NCI-H524 (cell line): ENCODE data around the gene ROMO1.

Experiments
- DNase-seq, 2 experiments: peaks; one replicate each; lab custom pipeline; 2025; lab: John Stamatoyannopoulos, UW

Gene ROMO1

DNA sequence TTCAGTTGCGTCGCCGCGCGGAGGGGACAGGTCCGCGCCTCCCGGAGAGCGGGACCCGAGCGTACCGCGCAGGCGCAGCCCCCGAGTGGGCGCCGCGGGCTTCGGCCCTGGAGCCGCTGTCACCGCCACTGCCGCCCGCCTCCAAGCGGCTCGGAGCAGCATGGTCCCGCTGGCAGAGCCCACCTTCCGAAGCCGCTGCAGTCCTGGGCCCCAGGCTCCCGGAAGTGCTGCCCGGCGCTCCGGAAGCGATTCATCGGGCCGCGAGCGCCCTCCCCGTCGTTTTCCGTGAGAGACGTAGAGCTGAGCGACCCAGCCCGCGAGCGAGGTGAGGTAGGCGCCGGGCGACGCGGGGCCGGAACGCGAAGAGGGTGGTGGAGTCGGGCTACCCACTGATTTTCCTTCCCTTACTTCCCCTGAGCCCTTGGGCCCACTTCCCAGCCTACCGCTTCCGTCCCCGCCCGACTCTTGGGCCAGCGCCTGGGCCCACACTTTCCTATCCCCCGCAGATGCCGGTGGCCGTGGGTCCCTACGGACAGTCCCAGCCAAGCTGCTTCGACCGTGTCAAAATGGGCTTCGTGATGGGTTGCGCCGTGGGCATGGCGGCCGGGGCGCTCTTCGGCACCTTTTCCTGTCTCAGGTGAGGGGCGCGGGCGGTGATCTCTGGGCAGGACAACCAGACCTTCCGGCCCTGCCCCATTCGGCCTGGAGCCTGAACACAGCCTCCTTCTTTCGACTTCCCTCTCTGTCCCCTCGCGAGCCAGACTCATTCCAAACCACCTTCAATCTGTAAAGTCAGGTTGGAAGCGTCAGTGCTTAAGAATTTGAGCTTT is at the start of gene ROMO1, which contains the start of gene NFS1:
ROMO1 (plus strand) TSS at position 279 of the 830 bp plus-strand sequence; CDS start at position 507, 228 bp downstream.
NFS1 (minus strand) TSS at position 226 of the 830 bp plus-strand sequence; CDS start at position 162, 64 bp downstream.
- DNase-seq: peak; percentile 85 to 93

GRCh38 chr20:35650632-35651031 is 48.6 kb upstream of the ROMO1 start:
- DNase-seq: no peak

- no peak for DNase-seq
Measured at GRCh38 chr20:35651958-35652357, 47.2 kb upstream of the ROMO1 start.

- no peak for DNase-seq
Measured at GRCh38 chr20:35652641-35653429, 46.4 kb upstream of the ROMO1 start.

GRCh38 chr20:35653430-35653734 is 45.8 kb upstream of the ROMO1 start:
- DNase-seq: no peak

- no peak for DNase-seq
Measured at GRCh38 chr20:35653893-35654292, 45.3 kb upstream of the ROMO1 start.

- no peak for DNase-seq
Measured at GRCh38 chr20:35654415-35654814, 44.8 kb upstream of the ROMO1 start.

DNA sequence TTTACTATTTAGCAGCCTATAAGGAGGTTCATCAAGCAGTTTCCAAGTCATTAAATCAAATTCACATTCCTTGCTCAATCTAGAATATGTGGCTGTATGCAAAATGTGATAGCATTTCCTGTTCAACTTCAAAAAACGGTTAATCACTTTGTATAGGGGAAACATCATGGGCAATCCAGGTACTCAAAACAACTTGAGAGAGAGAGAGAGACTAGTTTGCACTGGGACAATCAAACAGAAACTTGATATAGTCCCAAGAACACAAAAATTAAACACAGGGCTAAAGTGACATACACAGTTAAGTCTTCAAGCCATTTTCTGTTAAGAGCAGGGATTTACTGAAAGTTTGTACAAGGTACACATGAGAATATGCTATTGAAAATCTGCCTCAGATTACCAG is 41.9 kb upstream of the ROMO1 start:
- no peak for DNase-seq

DNA sequence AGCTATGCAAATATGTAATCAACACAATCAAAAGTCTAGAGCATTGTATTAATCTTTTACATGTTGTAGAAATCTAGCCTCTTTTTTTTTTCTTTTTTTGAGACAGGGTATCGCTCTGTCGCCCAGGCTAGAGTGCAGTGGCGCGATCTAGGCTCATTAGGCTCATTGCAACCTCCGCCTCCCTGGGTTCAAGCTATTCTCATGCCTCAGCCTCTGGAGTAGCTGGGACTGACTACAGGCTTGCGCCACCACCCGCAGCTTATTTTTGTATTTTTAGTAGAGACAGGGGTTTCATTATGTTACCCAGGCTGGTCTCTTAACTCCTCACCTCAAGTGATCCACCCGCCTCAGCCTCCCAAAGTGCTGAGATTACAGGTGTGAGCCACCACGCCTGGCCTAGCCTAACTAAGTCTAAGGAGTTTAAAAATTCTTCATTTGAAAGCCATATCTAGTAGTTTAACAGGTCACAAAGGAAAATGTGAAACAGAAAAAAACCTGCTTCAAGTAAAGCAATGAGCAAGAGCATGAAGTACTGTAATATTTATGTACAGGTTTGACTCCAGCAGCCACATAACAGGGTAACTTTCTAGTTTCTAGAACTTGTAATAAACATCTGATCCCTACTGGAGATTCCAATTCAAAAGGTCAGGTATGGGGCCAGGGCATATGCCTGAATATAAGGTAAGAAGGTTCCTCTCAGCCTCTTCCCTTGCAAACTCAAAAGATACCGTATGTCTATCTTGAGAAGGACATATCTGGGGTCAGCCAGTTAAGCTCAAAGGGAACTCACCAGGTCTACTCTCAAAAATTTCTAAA is 38.9 kb upstream of the ROMO1 start:
- no peak for DNase-seq

- DNase-seq: no peak
Measured at GRCh38 chr20:35661053-35661452, 38.2 kb upstream of the ROMO1 start.

DNA sequence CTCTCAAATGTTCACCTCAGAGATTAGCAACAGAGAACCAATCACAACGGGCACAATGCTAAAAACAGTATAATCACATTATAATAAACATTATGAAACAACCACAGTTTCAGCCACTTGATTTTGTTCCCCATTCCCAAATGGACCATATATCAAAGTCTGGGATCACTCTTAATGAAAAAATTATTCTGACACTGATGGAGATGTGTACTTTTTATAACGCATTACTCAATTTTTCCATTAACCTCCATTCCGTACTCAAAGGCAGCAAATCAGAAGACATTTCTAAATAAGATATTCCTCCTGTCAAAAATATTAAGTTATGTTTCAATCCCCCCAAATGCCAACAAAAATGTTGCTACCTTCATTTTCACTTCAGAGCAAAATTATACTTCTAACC is 37.3 kb upstream of the ROMO1 start:
- no peak for DNase-seq

DNA sequence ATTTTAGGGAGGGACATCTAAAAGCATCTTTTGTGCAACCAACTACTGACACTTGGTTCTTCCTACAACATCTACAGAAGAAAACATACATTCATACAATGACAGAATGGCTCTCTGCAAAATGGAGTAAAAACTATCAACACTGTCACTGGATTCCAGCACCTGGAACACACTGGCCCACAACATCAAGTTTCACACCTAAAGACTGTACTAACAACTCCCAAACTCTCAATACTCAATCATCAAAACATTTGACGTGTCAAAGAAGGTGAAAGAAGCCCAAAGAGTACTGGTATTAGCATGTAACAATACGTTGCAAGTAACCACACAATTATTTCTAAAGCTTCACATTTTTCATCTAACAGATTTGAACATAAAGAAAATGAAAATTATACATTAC is 36.7 kb upstream of the ROMO1 start:
- no peak for DNase-seq

DNA sequence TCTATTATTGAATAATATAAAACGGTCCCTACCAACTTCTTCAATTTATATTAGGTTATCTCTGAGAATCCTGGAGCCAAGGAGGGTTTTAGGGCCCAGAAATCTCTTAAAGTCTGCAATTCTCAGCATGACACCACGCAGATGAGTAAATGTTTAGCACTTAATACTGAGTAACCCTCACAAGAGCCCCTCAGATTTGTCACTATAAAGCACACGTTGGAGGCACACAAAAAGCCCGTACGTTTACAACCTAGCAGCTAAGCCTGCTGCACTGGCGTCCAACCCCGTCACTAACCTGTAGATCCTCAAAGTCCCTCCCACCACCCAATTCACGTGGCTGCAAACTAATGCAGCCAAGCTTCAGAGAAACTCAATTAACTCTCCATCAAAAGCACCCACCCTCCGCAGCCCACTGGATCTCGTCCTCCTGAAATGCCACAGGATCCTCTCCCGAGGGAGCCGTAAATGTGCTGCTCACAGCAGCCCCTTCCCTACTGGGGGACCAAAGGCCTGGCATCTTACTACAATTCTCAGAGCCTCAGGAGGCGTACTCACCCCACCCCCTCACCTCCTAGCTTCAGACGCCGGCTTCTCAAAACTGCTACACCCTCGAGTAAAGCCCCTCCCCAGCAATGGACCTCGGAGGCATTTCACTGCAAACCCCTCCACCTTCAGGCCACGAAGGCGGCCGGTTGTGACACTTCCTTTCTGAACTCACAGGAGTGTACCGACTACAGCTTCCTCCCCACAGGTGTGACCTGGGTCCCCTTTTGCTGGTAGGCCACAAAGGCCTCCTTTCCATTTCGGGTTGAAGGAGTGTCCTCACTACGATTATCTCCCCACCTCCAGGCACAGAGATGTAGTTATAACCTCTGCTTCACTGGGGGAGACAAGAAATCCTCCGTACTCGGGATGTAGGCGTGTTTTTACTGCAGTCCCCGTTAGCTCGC is 35.4 kb upstream of the ROMO1 start:
- peak; percentile 37 to 44 for DNase-seq

GRCh38 chr20:35664466-35665206 is 34.6 kb upstream of the ROMO1 start, which contains the start of the genes CPNE1 and RBM12:
Gene CPNE1, minus strand, starts transcription at chr20:35664900. Its CDS starts 31,977 bp downstream, at chr20:35632923.
Gene RBM12, minus strand, starts transcription at chr20:35664900. Its CDS starts 9,578 bp downstream, at chr20:35655322.
- peak; percentile 95 to 96 for DNase-seq

- DNase-seq: no peak
Measured at GRCh38 chr20:35665949-35666288, 33.3 kb upstream of the ROMO1 start.

- DNase-seq: no peak
Measured at GRCh38 chr20:35669221-35669620, 30.0 kb upstream of the ROMO1 start.

DNA sequence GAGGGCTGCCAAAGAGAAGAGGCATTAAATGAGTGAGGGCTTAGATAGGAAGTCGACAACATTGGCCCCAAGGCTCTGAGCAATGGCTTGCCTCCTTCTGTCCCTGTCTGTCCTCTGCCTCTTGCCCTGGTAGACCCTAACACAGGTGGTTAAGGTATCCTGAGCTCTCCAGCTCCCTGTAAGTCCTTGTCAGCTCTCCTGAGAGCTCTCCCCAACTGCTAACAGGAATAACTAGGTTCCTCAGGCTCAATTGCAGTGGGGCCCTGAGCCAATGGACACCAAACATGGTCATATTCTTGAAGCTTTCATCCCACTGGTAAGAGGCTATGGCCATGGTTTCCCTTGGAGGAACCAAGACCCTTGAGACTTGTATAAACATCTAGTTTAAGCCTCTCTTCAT is 29.5 kb upstream of the ROMO1 start:
- DNase-seq: no peak

DNA sequence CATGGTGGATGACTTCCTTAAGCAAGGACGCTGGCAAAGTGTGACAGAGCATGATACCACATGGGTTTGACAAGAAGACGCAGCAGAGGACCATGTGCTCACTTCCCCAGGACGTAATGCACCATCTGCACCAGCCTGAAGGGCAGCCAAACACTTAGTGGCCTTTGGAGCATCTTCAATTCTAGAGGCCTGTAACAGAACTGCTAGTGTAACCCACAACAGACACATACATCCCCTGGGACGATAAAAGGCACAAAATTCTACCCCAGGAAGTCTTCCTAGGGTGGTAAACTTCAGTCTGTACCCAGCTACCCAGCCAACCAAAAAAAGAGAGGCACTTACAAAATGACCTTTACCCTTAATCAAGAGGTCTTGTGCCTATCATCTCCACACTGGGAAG is 25.3 kb upstream of the ROMO1 start:
- DNase-seq: no peak

DNA sequence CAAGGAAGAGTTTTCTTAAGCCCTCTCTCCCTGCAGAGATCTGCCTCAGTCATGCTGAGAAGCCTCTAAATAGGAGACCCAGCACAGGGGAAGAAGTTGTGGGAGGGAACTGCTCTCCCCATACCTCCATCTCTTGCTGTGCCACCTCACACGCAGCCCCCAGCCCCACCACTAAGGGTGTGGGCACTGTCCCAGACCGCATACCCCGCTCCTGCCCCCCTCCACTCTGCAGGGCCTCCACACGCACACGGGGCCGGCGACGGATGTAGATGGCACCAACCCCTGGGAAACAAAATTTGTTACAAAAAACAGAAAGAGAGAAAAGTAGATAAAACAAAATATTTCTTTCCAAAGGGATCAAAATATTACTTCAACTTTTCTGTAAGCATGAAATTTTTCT is 24.3 kb upstream of the ROMO1 start:
- no peak for DNase-seq

DNA sequence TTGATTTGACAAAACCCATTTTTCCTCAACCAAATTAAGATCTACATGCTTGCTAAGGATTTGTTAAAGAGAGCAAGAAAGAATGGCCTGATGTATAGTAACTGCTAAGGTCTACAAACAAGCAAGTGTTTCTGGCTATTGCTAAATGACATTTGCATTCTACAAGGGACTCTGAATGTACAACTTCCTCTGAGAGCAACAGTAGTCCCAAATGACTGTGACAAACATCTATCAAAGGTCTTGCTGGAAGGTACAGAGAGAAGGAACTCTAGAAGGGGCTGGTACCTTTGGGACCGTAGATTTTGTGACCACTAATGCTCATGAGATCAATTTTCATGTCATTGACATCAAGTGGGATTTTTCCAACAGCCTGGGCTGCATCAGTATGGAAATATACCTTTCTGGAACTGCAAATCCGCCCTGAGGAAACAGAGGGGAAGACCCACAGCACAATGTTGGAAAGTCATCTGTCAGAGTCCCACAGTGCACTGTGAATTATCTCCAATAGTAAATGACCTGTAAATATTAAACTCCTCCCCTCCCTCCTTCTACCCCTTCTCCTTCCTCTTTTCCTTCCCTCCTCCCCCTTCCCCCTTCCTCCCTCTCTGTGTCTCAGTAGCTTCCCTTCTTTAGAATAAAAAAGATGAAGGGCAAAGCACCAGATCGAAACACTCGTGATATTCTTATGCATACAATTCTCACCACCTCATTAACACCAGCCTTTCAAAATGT is 18.6 kb upstream of the ROMO1 start:
- no peak for DNase-seq
